HG03139 (cell line): Measurements from ENCODE around the gene MEN1.

Experiments
- ATAC-seq: cut with Tn5 transposase; IDR thresholded peaks from one replicate; pipeline ENCODE4 v1.9.1; 2021; ENCODE audit not compliant: unreplicated experiment

MEN1 gene

DNA sequence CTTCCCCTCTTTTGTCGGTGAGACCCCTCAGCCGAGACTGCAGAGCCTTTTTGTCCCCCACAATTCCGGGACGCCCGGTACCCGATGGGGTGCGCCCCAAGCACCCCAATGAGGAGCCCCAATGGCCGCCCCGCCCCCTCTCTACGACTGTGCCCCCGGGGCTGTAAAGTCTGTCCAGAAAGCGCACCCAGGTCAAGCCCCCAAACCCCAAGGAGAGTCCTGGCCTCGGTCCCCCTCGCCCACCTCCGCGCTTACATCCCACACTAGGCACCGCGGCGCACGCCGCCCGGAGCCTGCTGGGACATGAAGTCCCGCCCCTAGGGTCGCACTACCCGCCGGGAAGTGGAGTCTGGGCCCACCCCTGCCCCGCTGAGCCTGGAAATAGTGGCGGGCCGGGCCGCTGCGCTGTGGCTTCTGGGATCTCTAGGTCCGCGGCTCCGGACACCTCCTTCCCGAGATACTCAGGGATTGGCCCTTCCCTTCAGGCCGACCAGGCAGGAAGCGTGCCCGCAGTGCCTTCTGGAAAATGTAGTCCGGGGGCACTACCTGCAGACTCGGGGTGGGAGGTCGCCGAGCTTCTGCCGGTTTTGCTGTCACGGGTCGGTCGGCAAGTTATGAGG is at the start of gene MEN1:
TSS of gene MEN1 (minus strand) at position 281 of the 620 bp plus-strand sequence. CDS start 442 bp downstream, outside the sequence.
- peak; percentile 61 for ATAC-seq

DNA sequence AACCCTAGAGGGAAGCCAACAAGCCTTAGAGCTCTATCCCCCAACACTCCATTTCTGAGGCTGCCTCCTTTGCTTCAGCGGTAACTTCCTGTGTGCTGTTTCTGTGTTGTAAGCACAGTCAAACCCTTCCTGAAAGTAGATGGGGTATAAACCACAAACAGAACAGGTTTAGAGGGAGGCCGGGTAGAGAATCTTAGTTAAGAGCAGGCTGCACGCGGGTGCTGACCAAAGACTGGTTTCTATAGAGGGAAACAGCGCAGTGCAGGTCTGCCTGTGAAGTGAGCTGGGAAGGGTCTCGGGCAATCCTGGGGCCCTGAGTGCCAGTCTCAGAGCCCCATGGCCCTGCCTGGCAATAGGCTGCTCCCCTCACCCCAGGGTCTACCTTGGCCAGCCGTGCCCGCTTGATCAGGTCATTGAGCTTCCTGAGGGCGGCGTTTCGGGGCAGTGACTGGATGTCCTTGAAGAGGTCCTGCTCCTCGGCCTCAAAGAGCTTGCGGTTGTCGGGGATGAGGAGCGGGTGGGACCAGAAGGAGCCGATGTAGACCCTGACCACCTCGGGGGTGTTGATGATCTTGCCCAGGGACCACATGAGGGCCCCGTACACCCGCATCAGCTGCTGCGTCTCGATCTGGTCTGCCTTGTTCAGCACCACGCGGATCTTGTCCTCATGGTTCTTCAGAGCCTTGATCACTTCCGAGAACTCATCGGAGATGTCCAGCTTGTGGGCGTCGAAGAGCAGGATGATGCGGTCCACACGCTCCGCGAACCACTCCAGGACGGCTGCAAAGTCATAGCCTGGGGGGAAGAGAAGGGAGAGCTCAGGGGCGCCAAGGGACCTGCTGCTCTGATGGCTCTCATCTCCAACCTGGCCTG is 49.4 kb upstream of the MEN1 start:
- peak; percentile 50 for ATAC-seq

DNA sequence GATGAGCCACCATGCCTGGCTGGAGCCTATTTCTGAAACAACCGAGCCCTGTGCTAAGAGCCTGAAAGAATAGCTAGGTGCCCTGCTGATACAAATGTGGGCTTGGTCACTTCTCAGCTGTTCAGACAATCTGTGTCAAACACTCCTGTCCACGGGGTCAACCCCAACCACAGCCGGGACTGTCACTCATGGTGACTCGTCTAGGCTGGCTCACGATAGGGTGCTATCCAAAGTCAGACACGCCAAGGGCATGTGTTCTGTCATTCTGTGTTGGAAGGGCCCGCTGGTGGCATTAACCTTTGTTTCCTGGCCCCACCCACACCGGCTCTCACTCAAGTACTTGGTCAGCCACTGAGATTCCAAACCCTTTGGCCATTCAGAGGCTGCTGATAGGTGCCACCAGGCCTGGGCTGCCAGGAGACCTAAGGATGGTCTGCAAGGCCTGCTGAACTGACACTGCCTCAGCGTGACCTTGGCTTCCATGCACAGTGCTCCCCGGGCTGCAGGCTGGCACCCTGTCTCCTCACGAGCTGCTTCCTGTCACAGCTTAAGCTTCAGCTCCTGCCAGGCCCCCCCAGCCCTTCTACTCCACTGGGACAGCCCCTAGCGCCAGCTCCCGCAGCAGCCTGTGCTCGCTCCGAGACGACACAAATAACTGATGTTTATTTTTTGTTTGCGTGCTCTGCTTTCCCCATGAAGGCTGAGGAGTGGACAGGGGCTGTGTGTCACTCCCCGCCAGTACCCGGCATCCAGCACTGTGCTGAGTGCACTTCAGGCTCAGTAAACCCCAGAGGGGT is 48.3 kb upstream of the MEN1 start:
- ATAC-seq = peak; percentile 18

DNA sequence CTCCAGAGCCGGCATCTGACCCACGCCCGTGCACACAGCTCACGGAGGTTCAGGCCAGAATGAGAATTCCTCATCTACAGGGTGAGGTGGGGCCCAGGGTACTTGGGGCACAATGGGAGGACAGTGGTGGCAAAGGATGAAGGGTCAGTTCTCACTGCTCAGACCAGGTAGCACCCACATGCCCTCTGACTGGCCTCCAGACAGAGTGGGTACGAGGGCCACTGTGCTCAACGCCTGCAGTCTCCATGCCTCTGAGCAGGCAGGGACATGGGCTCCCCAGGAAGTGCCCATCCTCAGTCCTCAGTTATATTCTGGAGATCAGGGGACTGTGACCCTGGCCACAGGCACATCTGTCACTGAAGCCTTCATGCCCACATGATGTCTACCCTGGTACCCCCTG is 47.1 kb upstream of the MEN1 start:
- ATAC-seq = no peak

DNA sequence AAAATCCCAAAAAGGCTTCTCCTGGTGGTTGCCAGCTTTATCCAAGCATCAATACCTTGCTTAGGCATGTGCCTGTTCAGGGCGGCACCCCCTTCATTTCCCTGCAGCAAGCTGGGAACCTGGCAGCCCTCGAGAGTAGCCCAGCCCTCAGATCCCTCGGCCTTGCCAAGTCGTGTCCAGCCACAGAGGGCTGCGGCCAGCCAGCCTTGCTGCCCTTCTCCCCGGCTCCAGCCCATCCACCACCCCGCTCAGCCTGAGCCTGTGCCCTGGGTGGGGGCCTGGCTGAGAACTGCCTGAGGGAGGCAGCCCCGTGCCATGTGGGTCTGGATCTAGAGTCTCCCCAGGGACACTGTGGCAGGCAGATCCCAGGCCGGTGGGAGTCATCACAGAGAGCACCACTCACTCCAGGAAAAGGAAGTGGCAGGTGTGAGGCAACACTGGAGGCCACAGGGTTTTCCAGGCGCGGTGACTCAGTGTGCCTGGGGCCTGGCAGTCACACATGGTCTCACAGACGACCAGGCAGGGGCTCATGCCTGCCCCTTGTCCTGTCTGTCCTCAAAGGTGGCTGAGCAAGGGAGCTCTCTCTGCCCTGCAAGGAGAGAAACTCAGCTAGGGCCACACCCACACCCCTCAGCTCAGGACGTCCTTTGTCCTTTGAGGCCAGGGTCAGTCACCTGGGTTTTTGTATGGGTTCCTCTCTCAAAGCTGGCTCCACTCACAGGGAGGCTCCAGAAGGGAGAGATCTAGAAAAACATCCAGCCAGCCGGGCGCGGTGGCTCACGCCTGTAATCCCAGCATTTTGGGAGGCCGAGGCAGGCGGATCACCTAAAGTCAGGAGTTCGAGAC is 46.3 kb upstream of the MEN1 start:
- ATAC-seq = no peak

DNA sequence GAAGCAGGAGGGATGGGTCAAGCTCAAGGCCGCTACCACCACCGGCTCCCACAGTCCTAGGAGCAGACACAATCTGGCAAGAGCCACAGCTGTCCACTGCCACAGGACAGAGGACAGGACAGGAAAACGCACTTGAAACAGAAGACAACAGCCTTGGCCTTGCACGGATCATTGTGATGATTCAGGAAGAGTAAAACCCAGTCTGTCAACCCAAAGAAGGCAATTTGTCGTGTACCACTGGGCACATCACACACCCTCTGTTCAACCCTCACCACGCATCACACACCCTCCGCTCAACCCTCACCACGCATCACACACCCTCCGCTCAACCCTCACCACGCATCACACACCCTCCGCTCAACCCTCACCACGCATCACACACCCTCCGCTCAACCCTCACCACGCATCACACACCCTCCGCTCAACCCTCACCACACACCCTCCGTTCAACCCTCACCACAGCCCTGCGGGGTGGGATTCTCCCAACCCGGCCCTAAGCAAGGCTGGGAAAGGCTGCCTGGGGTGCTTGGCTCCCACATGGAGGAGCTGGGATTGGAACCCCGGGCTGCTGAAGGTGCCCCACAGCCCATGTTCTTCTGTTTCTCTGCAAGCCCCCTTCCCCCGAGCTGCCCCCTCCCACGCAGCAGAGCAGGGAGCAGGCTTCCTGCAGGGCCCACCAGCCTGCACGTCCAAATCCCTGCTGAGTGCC is 45.4 kb upstream of the MEN1 start:
- ATAC-seq = no peak

DNA sequence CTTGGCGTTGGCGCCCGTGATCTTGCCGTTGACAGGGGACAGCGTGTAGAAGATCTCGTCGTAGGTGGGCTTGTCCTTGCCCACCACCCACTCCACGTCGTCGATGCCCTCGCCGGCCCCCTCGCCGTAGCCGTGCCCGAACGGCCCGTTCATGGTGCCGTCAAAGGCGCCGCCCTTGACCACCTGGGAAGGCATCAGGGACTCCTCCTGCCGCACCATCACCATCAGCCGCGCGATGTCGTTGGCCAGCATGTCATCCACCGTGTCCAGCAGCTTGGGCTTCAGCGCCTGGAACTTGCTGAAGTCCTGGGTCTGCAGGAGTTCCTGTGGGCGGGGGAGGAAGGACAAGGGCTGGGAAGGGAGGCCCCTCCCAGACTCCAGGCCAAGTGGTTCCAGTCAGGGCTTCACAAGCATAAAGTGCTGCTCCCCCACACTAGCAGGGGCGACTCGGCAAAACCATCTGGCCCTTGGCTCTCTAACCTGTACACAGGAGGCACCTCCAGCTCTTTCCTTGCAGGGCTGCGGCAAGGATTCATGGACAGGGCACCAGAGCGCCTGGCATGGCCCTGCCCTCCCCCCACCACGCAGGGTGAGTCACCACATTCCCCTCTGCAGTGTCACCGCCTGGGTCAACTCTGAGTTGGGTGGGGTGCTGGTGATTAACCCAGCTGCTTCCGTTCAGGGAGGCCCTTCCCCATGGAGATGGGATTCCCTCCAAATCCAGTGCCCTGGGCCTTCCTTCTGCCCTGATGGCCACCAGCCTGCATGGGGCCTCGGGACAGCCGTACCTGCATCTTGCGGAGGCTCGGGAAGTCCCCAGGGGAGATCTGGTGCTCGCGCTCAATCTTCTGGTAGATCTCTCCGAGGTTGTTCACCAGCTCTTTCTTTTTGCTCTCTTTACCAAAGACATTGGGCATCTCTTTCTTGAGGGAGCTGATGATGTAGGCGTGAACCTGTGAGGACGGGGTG is 44.5 kb upstream of the MEN1 start:
- ATAC-seq = no peak

DNA sequence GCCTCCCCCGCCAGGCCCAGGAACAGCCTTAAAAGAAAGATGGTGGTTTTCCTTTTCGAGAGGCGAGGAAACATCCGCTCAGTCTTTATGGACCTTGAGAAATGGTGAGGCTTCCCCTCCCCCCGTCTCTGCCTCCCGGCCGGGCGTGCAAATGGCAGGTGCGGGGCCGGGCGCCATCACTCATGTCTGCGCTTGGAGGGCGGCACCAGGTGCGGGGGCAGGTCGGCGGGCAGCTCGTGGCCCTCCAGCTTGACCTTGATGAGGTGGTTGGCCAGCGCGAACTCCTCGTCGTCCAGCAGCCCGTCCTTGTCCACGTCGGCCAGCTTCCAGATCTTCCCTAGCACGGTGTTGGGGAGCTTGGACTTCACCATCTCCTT is 43.8 kb upstream of the MEN1 start:
- ATAC-seq = no peak

GRCh38 chr11:64853709-64854108 is 43.4 kb upstream of the MEN1 start:
- ATAC-seq = no peak

- ATAC-seq = no peak
Measured at GRCh38 chr11:64852804-64853509, 42.6 kb upstream of the MEN1 start.

DNA sequence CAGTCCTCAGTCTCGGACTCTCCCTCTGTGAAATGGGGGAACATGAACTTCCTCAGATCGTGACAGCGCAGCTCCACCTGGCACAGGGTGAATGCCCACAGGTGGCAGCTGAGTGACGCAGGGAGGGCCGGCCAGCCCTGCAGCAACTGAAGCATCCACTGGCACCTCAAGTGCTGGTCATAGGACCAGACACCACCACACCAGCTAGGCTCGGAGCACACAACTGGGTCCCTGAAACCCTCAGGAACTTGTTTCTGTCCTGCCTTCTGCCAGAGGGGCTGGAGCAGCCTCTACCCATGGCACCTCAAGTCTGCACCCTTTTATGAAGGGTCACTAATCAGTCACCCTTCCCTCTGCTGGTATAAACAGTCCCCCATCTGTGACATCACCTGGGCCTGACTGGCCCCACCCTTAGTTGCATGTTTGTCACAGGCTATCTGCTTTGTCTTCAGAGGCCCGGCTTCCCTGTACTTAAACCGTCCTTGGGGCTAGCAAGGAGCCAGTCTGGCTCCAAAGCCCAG is 41.5 kb upstream of the MEN1 start:
- ATAC-seq = no peak

- ATAC-seq = peak; percentile 59
Measured at GRCh38 chr11:64850979-64851567, 40.7 kb upstream of the MEN1 start.

DNA sequence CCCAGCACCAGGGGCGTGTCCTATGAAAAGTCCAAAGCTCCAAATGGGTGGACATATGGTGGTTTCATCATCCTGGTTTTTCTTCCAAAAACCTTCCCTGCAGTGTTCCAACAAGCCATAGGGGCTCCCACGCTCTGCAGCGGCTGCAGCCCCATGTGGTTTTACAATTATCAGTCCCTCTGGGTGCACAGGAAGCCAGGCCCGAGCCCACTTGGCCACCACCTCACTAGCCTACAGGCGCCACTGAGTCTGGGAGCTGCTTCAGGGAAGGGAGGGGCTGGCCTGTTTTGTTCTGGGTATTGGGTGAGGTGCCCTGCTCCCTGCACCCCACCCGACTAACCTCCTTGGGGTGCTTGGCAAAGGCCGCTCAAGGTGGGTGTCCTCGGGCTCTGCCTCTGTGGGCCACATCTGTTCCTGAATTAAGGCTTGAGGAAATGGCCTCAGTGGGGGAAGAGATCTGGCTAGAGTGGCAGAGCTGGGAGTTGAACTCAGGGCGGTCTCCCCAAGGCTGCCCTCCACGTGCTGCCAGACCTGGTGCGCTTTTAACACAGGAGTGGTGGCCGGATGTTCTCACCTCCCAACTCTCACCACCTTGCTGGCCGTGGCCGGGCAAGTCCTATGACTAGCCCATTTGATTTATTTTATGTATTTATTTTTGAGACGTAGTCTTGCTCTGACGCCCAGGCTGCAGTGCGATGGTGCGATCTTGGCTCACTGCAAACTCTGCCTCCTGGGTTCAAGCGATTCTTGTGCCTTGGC is 39.4 kb upstream of the MEN1 start:
- ATAC-seq = no peak

- ATAC-seq = no peak
Measured at GRCh38 chr11:64848826-64849597, 38.7 kb upstream of the MEN1 start.

DNA sequence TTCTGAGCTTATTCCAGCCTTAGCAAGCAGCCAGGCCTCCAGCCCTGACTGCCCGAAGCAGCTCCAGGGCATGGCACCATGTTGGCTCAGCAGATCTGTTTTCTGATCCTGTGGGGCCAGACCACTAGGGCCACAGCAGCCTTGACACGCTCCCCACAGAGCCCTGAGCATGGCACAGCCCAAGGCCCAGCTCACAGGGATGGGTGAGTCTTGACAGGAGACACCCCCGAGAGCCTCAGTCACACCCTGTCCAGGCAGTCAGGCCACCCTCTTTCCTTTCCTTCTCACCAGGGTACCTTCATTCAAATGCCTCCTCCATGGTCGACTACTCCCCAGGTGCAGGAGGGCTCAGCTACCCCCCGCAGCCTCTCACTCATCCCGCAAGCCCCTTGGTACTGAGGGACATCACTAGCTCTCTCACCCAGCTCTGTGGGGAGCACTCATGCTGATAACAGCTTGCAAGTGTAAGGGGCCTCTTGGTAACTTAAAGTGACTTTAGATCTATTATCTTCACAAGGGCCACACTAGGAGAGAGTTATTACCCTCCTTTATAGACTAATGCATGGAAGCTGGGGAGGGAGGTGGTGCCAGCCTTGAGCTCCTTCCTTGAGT is 38.0 kb upstream of the MEN1 start:
- no peak for ATAC-seq
